HEK293T (cell line): Measurements from ENCODE around the gene HTR3B.

Experiments
- ARNT ChIP-seq: fragments of 450-650 bp; IDR thresholded peaks from 2 replicates; pipeline ENCODE4 v1.6.1; 2017; ENCODE audit warnings: mild to moderate bottlenecking
- BHLHE40 ChIP-seq: fragments of 450-650 bp; IDR thresholded peaks from 2 replicates; pipeline ENCODE4 v1.6.1; 2016; ENCODE audit warnings: mild to moderate bottlenecking, moderate library complexity, borderline replicate concordance
- CTBP1 ChIP-seq: fragments of 450-650 bp; IDR thresholded peaks from 2 replicates; pipeline ENCODE4 v1.6.1; 2016; ENCODE audit warnings: borderline replicate concordance
- FOXA1 ChIP-seq: fragments of 450-650 bp; IDR thresholded peaks from 2 replicates; pipeline ENCODE4 v1.6.1; 2016; ENCODE audit warnings: mild to moderate bottlenecking
- FOXM1 ChIP-seq: fragments of 450-650 bp; IDR thresholded peaks from 2 replicates; pipeline ENCODE4 v1.6.1; 2017; ENCODE audit warnings: mild to moderate bottlenecking, borderline replicate concordance
- HDGF ChIP-seq: fragments of 450-650 bp; IDR thresholded peaks from 2 replicates; pipeline ENCODE4 v1.6.1; 2017; ENCODE audit warnings: antibody characterized with exemption, borderline replicate concordance
- NFRKB ChIP-seq: fragments of 450-650 bp; IDR thresholded peaks from 2 replicates; pipeline ENCODE4 v1.6.1; 2016; ENCODE audit warnings: mild to moderate bottlenecking, moderate library complexity
- PKNOX1 ChIP-seq: fragments of 450-650 bp; IDR thresholded peaks from 2 replicates; pipeline ENCODE4 v1.6.1; 2016
- SUZ12 ChIP-seq: fragments of 450-650 bp; IDR thresholded peaks from 2 replicates; pipeline ENCODE4 v1.6.1; 2016; ENCODE audit warnings: mild to moderate bottlenecking

GRCh38 chr11:113867843-113868503 is 36.6 kb upstream of the HTR3B start:
- TF ChIP-seq HDGF, result no peak
- no peak for TF ChIP-seq SUZ12
- no peak for TF ChIP-seq NFRKB
- no peak for TF ChIP-seq FOXA1
- no peak for TF ChIP-seq CTBP1
- TF ChIP-seq ARNT, result no peak
- no peak for TF ChIP-seq FOXM1
- TF ChIP-seq BHLHE40, result no peak
- TF ChIP-seq PKNOX1, result no peak
